Stimulated activated CD8-positive, alpha-beta memory T cell treated with anti-CD3 and anti-CD28 coated beads, Interleukin-12 subunit alpha, Interleukin-12 subunit beta, amount 100 ng/mL, for 4 hours (primary cell): ENCODE measurements around the gene ASPSCR1.
"Not testable (repeated sequence)": the region's sequence is repeated elsewhere in the genome, so short reads cannot be mapped to it uniquely, and the experiment has no call there.

Experiments used
- DNase-seq: peaks from one replicate; pipeline ENCODE4 v3.0.0-alpha.2; 2020; ENCODE audit warnings: low read depth

Gene ASPSCR1

DNA sequence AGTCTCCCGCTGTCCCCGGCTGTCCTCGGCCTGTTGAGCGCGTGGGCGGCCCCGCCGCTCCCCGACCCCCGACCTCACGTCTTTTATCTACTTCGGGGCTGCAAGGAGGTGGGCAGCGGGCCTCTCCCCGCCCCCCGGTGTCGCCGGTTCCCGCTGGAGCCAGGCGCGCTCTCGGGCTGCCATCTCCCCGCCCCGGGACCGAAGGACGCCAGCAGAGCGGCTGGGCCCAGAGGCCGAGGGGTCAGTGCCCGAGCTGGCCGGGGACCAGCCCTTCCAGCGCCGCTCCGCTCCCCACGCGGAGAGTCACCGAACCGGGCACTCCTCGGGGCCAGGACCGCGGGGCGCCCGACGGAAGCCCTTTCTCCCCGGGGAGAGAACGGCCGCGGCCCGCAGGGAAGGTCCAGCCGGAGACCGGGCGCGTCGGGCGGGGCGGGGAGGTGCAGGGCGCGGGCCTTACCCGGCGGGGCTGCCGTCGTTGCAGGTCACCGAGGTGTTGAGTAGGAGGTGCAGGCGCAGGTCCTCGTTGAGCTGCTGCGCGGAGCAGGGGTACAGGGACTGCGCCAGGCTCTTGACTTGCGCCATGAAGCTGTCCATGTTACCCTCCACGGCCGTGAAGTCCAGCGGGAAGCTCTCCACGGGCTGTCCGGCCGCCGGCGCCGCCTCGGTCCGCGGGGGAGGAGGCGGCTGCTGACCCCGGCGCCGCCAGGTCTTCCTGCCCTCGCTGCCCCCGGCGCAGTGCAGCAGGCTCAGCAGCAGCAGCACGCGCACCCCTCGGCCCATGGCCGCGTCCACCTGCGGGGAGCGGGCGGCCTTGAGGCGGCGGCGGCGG is 17.1 kb upstream of the ASPSCR1 start:
- DNase-seq: no peak

DNA sequence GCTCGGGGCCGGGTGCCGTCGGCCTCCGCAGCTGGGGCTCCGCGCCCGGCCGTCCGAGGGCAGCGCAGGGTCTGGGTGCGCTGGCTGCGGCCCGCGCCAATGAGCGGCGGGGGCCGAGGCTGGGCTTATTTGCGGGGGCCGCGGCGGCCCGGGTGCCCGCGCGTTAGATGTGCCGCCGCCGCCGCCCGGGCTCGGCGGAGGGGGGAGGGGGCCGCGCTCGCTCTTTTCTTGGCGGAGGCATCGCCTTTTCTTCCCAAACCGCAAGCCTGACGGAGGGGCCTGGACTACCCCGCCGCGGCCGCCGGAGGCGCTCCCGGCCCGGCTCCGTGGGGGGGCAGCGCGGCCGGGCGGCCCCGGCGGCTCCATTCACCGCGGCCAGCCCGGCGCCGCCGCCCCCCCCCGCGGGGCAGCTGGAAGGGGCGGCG is 16.3 kb upstream of the ASPSCR1 start, which contains the start of gene NOTUM:
TSS of gene NOTUM (minus strand) at position 101 of the 425 bp plus-strand sequence. CDS start 278 bp downstream, outside the sequence.
- DNase-seq: no peak

DNA sequence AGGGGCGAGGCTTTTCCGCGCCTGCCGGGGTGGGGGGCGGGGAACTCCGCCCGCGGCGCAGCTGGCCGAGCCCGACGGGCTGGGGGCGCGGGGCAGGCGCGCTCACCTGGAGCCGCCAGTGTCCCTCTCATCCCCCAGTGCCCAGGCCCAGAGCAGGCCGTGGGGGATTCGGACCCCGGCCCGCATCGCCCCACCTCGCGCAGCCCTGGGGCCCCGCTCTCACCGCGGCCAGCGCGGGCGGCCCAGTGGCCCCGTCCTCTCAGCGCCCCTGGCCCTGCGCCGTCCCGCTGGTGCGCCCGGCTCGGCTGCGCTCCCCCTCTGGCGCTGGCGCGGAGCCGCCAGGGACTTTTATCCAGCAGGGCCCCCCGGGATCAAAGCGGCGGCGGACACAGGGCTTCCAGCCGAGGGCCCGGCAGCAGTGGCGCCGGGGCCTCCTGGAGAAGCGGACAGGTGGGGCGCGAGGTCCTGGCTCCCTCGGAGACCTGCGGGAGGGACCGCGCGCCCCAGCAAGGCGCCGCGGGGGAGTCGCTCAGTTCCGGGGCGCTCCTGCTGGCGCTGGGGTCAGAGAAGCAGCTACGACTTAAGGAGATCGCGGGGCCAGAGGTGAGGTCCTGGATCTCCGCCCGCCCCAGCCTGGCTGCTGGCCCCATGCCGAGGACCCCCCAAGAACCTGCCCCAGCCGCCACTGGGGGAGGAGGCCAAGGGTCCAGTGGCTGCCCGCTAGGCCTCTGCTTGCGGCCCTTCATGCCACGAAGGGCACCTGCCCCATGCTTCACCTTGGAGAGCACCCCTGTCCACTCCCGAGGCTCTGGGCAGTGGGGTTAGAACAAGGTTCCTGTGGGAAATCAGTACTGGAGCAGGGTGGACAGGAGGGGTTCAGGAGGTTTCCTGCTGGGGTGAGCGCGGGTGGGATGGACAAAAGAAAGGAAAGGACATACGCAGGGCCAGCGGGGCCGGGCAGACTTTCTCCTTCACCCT is 15.6 kb upstream of the ASPSCR1 start:
- DNase-seq: no peak

DNA sequence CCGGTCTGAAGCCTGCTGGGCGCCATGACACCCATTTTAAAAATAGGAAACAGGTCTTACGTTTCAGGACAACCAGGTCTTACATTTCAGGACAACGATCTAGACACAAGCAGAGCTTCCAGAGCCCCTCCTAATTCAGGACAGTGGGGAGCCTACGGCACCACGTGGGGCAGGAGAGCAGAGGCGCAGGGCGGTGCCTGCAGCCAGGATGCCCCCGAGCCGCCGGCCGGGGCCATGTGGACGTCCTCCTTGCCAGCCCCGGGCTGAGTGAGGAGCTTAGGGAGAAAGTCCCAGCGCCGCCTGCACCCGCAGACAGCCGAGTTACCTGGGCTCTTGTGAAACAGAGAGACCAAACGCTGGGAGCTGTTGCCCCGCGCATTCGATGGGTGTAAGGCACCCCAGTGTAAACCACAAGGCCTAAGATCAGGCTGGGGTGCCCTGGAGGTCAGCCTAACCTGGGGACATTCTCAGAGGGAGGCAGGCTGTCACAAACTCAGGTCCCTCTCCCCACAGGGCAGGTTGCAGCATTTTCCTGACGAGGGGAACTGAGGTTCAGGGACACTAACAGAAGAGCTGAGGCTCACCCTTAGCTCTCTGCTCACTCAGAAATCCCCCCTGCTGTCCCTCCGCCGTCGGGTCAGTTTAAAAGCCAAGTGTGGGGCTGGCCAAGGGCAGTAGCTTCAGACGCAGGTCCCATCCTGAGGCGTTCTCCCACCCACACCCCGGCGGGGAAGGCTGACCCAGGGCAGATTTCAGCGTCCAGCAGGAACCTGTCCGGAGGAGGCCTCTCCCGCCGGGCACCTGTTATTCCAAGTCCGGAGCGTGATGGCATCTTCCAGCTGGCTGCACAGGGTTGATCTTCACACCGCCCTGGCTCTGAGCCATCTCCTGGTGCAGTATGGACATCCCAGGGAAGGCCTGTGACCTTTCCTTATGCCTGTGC is 14.7 kb upstream of the ASPSCR1 start:
- no peak for DNase-seq

DNA sequence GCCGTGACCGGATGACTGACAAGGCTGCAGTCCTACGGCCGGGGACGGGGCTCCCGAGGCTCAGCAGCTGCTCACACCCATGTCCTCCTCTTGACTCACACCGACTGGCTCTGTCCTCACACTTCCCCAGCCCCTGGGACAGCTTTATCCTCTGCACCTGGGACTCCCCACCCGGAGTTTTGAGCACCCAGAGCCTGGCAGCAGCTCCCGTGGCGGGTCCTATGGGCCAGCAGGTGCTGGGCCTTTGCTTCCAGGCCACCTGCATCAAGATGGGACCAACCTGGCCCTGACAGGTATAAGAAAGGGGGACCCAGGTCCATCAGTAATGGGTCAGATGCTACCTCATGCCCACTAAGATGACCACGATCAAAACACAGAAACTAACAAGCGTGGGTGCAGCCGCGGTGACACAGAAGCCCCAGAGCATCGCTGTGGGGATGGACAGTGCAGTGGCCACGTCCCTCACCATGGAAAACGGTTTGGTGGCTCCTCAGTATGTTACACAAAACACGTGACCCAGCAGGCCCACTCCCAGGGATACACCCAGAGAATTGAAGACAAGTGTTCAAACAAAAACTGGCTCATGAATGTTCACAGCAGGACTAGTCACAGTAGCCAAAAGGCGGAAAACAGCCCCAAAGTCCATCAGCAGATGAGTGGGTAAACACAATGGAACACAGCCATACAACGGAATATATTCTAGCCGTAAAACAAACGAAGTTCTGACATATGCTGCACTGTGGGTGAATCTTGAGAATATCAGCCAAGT is 13.2 kb upstream of the ASPSCR1 start:
- no peak for DNase-seq

DNA sequence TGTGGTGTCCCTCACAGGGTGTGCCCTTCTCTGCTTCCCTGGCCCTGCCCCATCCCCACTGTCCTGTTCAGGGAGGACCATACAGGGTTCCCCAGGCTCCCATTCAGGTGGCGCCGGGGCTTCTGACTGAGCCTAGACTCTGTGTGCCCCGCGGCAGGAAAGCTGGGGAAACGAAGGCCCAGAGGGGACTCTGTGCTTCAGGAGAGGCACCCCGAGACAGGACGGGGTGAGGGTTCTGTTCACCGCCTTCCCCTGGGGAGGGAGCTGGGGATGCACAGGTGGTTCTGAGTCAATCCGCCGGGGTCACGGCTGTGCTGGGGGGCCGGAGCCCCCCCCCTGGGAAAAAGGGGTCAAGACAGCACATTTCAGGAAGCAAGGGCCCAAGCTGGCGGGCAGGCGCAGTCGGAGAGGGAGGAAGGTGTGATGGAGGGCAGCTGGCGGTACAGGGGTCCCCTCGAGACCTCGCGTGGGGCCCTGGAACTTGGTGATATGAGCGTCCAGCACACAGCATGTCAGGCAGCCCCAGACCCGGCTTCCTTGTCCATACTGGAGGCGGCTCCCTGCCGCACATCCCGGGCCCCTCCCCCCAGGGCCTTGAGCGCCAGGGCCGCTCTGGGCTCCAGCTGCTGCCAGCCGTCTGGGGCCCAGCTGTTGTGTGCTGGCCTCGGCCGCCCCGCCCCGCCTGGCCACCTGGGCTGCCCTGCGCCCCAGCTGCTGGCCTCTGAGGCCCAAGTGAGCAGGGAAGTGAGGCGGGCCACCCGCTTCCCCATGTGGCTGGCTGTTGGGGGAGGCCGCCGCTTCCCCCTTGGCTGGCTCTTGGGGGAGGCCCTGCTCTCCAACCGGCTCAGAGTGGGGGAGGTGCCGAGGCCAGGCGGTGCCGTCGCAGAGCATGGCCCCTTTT is 10.8 kb upstream of the ASPSCR1 start:
- no peak for DNase-seq

DNA sequence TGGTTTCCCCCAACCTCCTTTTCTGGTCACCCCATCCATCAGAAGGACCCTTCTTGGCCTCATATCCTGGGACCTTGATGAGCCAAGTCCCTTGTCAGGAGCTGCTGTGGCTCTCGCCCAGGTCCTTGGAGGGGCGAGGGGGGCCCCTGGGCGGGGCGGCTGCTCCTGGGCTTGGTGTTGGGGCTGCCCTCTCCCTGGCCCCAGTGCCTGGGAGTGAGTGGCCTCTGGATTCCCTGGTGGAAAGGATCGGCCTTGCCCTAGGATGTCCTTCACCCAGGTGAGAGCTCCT is 10.2 kb upstream of the ASPSCR1 start:
- DNase-seq: no peak

DNA sequence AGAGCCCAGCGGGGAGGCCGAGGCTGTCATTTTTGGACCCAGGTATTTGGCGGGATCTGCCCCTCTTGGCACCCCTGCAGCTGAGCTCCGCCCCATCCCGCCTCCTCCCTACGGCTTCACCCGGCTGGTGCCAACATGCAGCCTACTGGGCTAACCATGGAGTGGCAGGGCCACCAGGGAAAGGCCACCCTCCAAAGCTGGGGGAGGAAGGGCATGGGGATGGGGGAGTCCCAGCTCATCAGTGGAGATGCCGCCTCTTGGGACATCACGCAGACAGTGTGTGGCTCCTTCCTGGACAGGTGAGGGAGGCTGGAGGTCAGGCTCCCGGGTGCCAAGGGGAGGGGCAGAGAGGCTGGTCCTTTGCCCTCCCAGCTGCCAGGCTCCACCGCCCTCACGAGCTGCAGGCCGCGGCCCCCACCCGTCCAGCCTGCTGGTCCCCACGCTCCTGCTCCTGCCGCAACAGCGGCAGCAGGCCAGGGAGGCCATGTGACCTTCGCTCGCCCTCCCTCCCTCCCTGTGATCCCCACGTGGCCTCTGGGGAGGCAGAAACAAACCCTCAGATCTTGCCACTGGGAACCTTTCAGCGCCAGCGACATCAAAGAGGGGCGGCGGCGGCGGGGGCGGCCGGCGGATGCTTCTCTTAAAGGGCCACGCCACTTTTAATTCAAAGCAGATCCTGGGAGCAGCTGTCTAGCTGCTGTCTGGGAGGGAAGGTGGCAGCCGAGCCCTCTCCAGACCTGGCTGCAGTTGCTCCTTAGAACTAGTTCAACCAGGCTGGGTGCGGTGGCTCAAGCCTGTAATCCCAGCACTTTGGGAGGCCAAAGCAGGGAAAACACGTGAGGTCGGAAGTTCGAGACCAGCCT is 9.7 kb upstream of the ASPSCR1 start:
- DNase-seq: peak; percentile 78

DNA sequence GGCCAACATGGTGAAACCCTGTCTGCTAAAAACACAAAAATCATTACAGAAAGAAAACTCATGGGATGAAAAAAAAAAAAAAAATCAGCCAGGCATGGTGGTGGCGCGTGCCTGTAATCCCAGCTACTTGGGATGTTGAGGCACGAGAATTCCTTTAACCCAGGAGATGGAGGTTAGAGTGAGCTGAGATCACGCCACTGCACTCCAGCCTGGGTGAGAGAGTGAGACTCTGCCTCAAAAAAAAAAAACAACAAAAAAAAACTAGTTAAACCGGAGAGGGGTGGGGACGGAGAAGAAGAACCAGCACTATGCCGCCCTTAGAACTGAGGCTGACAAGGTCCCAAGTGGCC is 9.1 kb upstream of the ASPSCR1 start:
- DNase-seq: no peak

DNA sequence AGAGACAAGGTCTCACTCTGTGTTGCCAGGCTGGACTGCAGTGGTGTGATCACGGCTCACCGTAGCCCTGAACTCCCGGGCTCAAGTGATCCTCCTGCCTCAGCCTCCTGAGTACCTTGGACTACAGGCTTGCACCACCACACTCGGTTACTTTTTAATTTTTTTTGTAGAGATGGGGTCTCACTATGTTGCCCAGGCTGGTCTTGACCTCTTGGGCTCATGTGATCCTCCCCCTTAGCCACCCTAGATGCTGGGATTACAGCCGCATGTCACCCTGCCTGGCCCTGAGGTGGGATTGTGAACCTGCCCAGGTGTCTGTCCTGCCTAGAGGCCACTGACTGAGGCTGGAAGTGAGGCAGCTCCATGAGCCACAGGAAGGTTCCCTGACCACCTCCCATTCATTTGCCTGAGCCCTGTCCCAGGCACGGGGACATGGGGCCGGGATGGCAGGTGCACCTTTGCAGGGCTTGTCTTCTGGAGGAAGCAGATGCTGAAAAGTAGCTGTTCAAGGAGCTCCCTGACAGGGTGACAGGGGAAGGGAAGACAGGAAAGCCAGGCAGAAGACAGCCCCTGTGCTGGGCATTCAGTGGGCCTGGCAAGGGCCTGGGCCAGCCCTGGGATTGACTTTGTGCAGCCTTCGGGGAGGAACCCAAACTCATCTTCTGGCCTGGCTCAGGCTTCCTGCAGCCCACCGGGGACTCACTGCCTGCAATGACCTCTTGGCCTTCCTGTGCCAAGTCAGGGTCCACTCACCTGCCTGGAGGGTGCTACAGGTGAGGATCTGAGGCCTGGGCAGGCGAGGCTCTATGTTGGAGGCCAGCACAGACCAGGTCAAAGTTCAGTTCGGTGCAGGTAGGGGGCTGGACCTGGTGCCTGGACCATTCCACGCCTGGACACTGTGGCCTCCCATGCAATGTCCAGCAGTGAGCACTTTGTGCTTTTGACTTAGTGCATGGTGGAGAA is 8.3 kb upstream of the ASPSCR1 start:
- DNase-seq: no peak

DNA sequence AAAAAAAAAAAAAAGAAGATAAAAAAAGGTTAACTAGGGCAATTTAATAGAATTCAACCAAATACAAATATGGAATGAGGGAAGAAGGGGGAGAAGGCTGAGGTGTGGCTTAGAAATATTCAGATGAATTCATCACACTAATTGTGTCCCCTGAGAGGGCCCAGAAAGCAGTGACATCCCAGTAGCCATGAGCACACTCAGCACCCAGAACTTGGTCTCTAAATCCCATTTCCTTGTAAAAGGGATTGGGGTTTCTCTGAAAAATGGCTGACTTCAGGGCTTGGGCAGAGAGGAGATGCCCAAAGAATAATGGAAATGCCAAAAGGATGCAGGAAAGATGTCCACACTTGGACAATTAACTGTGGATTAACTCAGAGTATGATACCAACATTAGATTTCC is 4.0 kb upstream of the ASPSCR1 start:
- no peak for DNase-seq

DNA sequence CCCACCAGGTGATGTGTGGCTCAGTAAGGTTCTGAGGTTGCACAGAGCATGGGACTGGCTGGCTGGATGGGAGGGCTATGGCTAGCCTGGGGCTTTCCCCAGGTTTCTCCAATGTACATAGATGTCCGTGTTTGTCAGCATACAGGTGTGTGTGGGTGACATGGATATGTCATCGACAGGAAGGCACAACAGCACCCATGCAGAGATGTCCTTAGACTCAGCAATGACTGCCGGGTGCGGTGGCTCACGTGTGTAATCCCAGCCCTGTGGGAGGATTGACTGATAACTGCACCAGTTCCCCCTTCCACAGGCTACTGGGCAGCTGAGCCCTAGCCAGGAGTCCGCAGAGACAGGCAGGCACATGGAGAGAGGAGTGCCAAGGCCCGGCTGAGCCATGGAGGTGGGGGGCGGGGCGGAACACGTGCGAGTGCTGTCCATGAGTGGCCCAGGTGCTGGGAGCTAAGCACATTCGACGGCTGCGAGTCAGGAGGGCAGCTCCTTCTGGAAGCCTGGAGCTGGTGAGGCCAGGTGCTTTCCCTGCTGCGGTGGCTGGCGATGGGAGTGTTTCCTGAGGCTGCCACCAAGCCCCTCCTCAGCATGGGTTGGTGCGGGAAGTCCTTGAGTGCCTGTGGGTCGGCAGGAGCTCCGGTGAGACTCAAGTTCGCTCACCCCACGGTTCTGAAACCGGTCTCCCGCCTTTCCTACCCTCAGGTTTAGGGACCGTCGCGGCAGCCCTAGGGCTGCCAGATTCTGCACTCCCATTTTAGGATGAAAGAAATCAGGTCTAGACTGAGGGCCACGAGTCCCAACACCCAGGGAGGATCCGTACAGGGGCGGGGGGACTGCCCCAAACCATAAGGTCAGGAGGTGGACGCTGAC is 858 bp upstream of the ASPSCR1 start:
- DNase-seq: no peak

DNA sequence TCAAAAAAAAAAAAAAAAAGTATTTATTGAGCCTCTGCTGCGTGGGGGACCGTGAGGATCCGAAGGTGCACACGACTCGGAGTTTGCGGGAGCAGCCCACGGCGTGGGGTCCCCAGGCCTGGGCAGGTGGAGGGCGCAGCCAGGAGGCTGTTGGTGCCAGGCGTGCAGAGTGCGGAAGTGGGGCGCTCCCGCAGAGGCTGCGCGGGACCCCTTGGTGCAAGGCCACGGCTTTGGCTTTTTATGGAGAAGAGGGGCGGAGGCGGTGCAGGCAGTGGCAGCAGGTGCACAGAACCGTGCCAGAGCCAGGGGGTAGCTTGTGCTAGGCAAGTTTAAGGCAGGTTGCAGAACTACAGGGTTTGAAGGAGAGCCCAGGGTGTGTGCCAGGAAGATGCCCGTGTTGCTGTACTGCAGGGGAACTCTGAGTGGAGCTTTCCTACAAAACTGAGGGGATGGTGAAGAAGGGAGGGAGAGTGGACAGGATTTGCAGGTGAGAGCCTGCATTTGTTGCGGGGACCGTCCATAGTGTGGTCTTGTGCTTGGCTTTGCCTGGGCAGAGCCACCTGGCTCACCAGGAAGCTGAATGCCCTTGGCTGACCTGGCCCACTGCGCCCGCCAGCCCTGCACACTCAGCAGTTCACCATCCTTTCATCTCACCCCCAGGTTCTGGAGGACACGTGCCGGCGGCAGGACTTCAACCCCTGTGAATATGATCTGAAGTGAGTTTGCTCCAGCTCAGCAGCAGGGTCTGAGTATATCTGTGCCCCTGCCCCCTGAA is 1.3 kb downstream of the ASPSCR1 start:
- DNase-seq: no peak

DNA sequence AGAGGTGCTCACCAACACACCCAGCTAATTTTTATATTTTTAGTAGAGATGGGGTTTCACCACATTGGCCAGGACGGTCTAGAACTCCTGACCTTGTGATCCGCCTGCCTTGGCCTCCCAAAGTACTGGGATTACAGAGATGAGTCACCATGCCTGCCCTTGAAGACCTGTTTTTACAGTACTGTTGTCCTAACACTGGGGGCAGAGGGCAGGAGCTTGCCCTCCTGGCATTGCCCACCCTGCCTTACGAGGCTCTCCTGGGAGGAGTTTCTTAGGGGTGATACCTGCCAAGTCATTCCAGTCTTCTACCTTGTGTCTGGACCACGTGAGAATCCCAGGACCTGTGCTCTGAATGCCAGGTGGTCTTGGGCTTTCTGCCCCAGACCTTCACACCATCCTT is 2.7 kb downstream of the ASPSCR1 start:
- no peak for DNase-seq

DNA sequence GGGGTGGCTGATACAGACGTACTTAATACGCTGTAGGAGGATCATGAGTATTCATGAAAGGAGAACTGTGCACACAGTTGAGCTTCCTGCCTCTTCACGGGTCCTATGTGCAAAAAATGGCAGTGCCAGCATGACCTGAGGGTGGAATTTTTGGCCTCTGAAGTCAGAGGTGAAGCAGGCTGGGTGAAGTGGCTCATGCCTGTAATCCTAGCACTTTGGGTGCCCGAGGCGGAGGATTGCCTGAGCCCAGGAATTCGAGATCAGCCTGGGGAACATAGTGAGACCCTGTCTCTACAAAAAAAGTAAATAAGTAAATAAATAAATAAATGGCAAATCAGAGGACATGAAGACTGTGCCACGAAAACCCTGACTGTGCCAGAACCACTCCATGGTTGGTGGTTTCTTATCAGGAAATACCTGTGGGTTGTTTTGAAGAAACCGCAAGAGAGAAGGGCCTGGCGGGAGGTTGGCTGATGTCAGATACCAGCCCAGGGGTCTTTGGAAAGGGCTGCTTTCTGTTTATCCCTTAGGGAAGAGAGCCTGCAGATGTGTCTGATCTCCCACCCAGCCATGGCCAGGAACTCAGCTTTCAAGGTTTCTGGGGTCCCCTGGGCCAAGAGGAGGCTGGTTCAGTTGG is 3.4 kb downstream of the ASPSCR1 start:
- no peak for DNase-seq

DNA sequence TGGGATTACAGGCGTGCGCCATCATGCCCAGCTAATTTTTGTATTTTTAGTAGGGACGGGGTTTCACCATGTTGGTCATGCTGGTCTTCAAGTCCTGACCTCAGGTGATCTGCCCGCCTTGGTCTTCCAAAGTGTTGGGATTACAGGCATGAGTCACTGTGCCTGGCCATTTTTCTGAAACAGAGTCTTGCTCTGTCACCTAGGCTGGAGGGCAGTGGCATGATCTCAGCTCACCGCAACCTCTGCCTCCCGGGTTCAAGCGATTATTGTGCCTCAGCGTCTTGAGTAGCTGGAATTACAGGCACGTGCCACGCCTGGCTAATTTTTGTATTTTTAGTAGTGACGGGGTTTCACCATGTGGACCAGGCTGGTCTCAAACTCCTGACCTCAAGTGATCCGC is 4.1 kb downstream of the ASPSCR1 start:
- not testable (repeated sequence) for DNase-seq
